Raji (cell line): ENCODE results near the gene ENTPD1.

Experiments
- POLR2A ChIP-seq: IDR thresholded peaks from 2 replicates; pipeline ENCODE4 v1.6.1; 2011; ENCODE audit warnings: low read depth, low read length, control low read depth; ENCODE audit not compliant: insufficient read depth

ENTPD1 gene

DNA sequence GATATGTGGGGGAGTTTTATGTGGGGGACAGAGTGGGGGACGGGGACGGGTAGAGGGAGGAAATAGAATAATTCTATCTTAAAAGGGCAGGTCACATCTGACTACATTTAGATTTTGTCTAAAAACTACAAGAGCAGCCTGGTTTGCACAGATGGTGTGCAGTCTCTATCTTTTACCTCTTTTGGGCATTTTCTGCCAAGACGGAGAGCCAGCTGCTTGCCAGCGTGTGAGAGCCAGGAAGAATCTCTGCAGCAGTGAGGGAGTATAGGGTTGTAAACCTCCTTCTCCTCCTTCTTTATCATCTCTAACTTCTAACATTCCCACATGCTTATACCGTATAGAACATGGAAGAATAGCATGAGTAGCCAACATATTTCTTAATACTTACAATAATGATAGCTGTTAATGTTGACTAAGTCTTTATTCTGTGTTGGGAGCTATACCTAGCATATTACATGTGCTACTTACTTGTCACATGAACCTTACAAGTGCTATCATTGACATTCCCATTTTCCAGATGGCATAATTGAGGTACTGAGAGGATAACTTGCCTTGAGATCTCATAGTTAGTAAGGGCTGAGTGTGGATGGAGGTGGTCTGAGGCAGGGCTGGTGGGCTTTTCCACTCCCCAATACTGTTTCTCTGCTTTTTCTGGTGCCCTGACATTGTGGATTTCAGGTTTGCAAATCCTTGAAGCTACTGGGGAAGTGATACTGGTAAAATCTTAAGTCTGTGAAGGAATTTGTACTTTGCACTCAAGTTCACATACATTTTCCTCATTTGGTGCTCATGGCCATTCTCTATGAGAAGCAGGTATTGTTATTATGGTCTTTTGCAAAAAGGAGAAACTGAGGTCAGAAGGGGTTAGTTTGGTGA, 1.1 kb downstream of the ENTPD1 start:
- no peak for TF ChIP-seq POLR2A

DNA sequence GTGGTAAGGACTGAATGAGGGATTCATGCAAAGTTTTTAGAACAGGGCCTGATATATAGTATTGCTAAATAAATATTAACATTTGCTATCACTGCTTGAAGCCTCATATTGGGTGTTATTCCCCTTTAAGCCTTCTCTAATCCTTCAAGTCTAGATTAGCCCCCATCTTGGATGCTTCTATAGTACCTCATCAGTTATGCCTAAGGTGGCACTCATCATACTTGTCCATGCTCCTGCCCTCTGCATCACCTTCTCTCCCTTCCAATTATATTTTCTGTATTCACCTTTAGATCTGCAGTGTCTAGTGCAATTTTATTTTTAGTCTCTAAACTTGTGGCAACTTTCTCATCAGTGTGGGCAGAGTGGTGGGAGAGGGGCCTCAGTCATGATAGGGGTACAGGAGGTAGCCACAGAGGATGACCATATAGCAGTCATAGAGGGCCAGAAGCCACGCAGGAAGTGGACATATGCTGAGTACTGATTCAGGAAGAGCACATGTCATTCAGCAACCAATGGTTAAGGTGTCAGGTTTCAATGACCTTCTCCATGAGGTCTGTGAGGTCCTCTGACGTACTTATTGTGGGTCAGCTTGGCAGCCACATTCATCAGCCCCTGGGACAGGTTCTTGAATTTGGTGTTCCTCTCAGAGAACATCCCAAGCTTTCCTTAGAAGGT, 2.5 kb downstream of the ENTPD1 start:
- TF ChIP-seq POLR2A, result no peak

DNA sequence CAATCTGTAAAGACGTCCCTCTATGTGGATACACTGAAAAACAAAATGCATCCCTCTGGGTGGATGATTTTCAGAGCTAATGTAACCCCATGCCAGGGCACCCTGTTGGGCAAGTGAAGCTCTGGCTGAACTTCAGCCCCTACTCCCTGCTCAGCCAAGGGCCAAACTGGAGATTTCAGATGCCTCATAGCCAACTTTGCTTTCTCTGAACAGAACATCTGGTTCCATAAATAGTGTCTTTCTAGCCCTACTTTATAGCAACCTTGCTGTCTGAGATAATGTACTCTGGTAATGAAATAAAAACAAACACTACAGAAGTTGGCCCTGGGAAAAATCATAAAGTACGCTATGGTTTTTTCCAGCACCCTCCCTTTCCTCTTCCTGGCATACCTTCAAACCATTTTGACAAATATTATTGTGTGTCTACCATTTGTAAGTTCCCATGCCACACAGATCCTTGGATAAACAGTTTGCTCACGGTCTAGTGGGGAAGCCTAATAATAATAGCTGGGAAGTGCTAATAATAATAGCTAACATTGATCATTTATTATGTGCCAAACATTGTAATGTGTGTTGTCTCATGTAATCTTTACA, 3.4 kb downstream of the ENTPD1 start:
- no peak for TF ChIP-seq POLR2A

DNA sequence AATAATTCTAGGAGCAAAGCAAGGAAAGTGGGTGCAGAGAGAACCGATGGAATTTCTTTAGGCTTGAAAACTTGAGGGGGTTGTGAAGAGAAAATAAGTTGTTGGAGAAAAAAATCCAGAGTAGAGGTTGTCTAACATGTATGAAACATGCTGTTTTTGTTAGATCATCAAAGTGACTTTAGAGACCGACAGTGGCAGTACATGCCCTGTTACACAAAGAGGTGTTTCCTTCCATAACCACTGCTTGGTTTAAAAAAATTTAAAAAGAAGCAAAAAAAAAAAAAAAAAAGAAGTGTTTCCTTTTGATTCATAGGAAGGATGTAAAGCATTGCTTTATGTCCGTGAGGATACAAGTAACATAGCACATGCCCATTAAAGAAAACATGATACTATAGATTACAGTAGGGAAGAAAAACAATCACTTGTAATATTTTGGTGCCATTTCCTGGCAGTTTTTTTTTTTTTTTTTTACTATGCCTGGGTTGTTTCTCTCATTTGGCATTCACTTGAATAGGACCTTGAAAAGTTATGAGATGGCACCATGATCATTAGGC, 6.1 kb downstream of the ENTPD1 start:
- TF ChIP-seq POLR2A, result no peak

DNA sequence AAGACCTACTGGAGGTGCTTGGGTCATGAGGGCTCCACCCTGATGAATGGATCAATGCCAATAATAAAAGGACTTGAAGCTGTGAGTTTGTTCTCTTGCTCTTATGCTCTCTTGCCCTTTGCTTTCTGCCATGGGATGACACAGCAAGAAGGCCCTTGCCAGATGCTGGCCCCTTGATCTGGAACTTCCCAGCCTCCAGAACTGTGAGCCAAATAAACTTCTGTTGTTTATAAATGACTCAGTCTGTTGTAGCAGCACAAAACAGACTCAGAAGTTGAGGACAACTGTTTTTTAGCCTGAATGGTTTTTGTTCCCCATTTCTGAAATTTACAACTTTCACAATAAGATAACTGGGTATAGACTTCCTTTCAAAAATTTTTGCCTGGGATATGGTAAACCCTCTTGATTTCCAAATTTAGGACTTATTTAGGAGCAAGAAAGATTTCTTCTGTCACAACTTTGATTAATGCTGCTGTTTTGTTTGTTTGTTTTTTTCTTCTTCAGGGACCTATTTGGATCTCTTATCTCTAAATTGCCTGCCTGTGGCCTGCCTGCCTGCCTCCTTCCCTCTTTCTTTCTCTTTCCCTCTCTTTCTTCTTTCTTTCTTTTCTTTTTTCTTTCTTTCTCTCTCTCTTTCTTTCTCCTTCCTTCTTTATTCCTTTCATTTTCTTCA, 12.1 kb downstream of the ENTPD1 start:
- no peak for TF ChIP-seq POLR2A

DNA sequence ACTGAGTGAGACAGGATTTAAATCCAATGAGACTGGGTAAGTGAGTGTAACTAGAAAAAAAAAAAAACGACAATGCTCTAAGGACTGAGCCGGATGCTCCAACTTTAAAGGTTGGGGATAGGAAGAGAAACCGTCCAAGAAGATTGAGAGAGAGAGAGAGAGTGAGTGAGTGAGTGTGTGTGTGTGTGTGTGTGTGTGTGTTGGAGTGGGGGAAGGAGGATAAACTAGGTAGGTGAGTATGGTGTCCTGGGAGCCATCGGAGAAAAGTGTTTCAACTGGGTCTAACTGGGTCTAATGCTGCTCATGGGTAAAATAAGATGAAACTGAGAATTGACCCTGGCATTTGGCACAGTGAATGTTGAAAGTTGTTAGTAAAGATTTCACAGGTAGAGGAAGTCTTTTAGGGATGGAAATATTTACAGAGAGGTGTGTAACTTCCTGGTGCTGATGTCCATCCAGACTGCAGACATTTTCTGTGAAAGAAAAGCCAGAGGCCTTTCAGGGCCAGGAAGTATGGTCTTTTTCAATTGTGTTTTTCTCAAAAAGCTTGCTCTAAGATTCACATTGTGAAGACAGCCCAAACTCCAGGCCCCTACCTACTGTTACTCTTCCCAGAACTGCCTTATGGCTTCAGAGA, 14.2 kb downstream of the ENTPD1 start:
- TF ChIP-seq POLR2A, result no peak

DNA sequence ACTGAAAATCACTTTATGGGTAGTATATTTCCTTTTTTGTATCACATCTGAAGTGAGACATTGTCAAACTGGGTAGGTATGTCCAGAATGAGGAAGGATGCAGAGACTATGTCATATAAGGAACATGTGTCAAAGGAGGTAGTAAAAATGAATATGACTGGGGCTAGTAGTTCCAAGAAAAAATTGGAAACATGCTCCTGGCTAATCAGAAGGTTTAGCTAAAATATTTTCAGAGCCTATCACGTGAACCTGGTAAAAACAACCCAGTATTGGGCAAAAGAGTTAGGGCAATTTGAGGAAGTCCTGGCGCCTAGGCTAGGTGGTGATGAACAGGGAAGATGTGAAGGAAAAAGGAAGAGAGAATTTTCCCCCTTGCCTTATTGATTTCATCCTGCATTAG, 26.4 kb downstream of the ENTPD1 start:
- TF ChIP-seq POLR2A, result no peak

DNA sequence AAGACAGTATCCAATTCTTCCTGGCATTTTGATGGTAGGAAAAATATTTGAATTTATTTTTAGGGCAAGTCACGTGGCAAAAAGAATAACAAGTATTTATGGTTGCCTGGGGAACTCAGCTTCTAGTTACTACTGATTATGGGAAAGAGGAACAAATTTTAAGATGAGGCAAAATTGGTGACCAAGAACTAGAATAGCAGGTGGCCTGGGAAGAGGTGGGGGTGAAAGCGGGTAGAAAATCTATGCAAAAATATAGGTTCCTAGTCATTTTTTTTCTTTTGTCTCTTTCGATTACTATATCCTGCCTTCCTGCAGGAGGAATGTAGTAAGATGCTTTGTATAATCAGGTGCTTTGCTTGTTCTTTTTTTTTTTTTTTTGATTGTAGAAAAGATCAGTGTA, 27.8 kb downstream of the ENTPD1 start:
- no peak for TF ChIP-seq POLR2A

DNA sequence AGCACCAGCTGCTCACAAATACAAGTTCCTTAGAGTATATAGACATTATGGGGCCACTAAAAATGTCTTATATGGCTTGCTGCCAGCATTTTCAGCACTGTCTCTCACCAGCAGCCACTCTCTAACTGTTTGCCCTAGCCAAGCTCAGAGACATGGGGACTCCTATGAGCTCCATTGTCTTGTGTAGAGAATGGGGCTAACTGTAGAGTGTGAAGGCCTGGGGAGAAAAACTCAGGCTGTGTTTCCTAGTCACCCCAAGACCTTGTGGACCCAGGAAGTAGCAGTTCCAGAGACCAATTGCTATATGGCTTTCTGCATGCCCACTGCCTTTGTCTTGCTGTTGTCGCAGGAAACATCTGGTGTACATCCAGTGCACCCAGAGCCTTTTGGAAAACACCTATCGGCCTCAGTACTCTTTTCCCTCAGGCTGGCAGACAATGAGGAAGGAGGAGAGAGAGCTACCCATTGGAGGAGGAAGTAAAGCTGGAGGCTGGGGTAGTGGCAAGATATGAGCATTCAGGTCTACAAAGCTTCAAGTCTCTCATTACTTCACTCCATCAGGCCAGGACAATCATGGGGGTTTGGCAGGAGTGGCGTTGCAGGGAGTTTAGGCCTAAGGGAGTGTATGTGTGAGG, 28.4 kb downstream of the ENTPD1 start:
- TF ChIP-seq POLR2A, result no peak

DNA sequence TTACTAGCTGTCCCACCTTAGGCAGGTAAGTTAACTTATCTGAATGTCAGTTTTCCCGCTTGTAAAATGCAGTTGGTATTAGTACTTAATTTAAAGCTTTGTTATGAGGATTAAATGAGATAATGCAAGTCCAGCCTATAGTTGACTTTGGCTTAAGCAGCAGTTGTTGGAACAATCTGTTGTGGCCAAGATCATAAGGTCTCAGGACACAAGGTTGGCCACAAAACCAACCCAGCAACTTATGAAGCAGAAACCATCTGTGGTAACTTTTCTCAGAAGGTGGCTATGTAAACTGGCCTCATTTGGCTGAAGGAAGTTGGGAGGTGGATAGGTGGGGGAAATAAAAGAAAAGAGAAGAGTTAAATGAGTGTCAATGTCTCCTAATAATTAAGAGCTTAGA, 29.4 kb downstream of the ENTPD1 start:
- no peak for TF ChIP-seq POLR2A

DNA sequence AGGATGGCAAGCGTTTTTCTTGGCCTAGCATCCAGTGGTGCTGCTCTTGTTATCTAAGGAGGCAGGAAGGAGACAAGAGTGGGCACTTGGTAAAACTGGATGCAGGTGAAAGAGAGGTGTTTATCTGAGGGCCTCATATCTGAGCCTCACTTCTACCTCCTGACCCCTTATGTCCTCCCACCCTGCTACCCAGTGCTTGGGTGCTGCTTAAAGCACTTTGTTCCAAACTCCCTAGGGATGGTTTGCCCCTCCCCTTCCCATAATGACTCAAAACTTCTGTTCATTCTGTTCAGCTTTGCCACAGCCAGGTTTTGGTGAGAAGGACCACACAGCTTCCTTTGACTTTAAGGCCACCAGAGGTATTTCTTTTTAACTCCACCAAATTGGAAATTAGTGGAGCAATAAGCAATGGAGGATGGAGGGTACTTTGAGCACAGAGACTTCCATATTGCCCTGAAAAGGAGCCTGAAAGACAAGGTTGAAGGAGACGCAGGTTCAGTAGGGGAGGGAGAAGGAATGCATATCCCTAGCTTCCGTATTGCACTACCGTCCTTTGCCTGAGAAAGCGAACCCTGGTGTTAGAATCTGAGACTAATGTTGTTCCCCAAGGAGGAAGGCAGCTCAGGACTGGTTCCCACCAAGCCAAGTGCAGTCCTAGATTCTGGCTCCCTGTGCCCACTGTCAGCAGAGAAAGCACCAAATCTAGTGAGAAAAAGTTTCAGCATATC, 30.1 kb downstream of the ENTPD1 start:
- TF ChIP-seq POLR2A, result no peak

DNA sequence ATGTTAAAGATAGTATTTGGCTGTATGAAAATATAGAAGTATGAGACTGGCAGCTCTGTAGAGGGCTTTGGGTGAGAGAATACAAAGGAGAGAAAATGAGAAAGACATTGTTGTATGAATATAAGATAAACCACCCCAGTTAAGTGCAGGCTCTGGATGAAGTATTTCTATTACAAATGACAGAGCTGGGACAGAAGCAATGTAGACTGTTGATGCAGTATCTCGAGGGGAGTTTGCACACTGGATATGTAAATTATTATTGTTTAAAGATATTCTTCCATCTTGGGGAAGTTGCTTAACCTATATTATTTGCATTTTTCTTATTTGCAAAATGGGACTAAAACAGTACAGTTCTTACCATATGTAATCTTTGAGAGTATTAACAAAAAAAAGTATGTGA, 31.5 kb downstream of the ENTPD1 start:
- no peak for TF ChIP-seq POLR2A

DNA sequence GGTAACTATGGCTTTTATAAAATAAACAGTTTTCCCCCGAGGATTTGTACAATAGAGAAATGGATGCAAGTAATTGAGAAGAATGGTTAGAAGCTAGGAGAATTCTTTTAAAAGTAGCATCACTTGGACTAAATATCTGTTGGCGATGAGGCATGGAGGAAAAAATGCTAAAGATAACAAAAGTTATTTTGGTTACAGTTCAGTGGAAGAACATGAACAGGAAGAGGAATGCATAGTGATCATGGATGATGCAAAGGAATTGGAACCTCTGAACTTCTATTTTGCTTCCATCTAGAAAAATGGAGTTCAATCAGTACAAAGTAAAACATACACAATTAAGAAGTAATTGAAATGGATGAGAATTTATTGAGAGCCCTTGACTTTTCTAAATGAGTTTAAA, 32.9 kb downstream of the ENTPD1 start:
- TF ChIP-seq POLR2A, result no peak

DNA sequence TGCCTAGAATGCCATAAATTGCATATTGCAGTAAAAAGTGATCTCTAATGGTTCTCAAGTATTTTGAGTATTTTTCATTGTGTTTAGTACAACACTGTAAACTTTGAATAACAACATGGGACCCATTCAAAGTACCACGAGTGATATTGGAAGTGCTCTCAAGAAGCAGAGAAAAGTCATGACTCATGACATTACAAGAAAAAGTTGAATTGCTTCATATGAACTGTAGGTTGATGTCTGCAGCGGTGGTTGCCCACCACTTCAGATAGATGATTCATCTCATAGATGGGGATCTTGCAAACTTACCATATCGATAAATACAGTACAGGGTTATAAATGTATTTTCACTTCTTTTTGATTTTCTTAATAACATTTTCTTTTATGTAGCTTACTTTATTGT, 33.9 kb downstream of the ENTPD1 start:
- TF ChIP-seq POLR2A, result no peak
